Brain microvascular endothelial cell (primary cell): Measurements from ENCODE around the gene PSMC3IP.

Experiments used
- DNase-seq: peaks from one replicate; pipeline ENCODE4 v3.0.0-alpha.2; 2020
- H3K27ac ChIP-seq: fragments of 250-450 bp; sonication (Bioruptor Pico); 2 replicates; pipeline ENCODE4 v1.5.1; 2020; ENCODE audit warnings: mild to moderate bottlenecking, moderate library complexity
- H3K27me3 ChIP-seq: fragments of 250-450 bp; sonication (Bioruptor Pico); replicated peaks from 2 replicates; pipeline ENCODE4 v1.5.1; 2020; ENCODE audit warnings: mild to moderate bottlenecking
- H3K36me3 ChIP-seq: fragments of 250-450 bp; sonication (Bioruptor Pico); replicated peaks from 2 replicates; pipeline ENCODE4 v1.5.1; 2020; ENCODE audit warnings: mild to moderate bottlenecking
- H3K4me3 ChIP-seq: 2 replicates; pipeline ENCODE4 v1.5.1; 2011; ENCODE audit warnings: low read depth, mild to moderate bottlenecking, control low read depth, low read length, moderate library complexity
- in situ Hi-C: cut with HindIII; loops from 2 replicates; pipeline ENCODE4 v1.10.0; 2017; ENCODE audit warnings: low sequenced_read_pairs, low pct_ligation_motif_present
- TF ChIP-seq, protein P1 (sequence below): IDR thresholded peaks from 2 replicates; pipeline ENCODE4 v1.5.1; 2011; ENCODE audit warnings: low read depth, mild to moderate bottlenecking, moderate library complexity, low read length, control low read depth, inconsistent platforms; ENCODE audit errors: missing control alignments

The PSMC3IP gene

DNA sequence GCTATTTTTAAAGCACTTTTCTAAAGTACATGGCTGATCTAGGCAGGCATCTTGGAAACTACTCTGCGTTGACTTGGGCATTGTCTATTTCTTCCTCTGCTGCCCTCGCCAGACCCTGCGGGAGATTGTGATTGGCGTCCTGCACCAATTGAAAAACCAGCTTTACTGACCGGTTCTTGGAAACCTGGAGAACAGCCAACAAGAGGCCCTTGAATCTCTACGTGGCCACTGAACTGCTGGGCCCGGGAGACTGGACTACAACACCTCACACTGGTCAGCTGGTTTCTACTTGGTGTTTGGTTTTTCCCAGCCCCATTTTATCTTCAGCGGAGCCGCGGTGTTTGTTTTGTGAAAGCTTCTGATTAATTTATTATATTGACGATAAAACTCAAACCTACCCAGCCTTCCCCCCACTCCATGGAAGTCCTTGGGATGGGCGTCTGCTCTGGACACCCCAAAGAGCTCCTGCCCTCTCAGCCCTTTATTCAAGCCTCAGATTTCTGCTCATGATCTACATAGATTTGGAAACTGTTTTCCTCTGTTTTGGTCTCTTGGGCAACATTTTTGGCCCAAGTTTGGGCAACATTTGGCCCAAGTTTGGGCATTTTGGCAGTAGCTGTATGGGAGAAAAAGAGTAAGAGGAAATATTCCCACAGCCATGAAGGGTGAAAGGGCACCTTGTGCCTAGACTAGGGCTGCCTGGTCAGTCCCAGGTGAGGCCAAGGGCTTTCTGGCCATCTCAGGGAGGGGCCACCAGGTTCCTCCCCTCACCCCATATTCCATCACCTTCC, 5.9 kb downstream of the PSMC3IP start:
- Histone ChIP-seq H3K36me3 (peaks cover 49% of the 10 kb centered on the region), H3K27me3 (no peaks in the 10 kb centered on the region), H3K27ac (no peak overlapping the region), H3K4me3 (no peak overlapping the region)
- TF ChIP-seq, protein P1, sequence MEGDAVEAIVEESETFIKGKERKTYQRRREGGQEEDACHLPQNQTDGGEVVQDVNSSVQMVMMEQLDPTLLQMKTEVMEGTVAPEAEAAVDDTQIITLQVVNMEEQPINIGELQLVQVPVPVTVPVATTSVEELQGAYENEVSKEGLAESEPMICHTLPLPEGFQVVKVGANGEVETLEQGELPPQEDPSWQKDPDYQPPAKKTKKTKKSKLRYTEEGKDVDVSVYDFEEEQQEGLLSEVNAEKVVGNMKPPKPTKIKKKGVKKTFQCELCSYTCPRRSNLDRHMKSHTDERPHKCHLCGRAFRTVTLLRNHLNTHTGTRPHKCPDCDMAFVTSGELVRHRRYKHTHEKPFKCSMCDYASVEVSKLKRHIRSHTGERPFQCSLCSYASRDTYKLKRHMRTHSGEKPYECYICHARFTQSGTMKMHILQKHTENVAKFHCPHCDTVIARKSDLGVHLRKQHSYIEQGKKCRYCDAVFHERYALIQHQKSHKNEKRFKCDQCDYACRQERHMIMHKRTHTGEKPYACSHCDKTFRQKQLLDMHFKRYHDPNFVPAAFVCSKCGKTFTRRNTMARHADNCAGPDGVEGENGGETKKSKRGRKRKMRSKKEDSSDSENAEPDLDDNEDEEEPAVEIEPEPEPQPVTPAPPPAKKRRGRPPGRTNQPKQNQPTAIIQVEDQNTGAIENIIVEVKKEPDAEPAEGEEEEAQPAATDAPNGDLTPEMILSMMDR = no peak
- in situ Hi-C loops = no loop called here
- DNase-seq = no peak

DNA sequence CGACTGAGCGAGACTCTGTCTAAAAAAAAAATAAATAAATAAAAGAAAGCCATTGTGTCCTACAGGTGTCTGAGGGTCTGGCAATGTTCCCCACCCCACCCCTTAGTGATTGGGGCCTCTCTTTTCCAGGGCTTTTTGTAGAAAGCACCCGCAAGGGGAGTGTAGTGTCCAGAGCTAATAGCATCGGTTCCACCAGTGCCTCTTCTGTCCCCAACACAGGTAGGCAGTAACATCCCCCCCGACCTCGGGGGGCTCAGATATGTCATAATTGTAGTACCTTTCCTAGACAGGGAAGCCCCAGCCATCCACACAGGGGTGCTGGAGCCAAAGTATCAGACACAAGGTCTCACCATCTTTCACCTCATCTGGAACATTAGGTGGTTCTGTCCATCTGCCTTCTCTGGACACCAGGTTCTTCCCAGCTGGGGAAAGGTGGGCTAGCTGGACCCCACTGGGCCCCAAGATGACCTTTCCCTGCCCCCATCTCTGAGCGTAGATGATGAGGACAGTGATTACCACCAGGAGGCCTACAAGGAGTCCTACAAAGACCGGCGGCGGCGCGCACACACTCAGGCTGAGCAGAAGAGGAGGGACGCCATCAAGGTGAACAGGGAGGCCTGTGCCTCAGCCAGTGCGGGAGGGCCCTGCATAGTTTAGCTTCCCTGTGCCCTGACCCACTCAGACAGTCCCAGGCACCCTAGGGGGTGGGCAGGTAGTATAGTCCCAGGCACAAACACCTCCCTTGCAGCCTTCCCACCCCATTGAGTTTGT, 9.0 kb downstream of the PSMC3IP start:
- in situ Hi-C loops = no loop called here
- Histone ChIP-seq H3K27me3 (no peaks in the 10 kb centered on the region), H3K27ac (no peak overlapping the region), H3K4me3 (no peak overlapping the region), H3K36me3 (peaks cover 62% of the 10 kb centered on the region)
- DNase-seq = no peak
- TF ChIP-seq, protein P1 = no peak

DNA sequence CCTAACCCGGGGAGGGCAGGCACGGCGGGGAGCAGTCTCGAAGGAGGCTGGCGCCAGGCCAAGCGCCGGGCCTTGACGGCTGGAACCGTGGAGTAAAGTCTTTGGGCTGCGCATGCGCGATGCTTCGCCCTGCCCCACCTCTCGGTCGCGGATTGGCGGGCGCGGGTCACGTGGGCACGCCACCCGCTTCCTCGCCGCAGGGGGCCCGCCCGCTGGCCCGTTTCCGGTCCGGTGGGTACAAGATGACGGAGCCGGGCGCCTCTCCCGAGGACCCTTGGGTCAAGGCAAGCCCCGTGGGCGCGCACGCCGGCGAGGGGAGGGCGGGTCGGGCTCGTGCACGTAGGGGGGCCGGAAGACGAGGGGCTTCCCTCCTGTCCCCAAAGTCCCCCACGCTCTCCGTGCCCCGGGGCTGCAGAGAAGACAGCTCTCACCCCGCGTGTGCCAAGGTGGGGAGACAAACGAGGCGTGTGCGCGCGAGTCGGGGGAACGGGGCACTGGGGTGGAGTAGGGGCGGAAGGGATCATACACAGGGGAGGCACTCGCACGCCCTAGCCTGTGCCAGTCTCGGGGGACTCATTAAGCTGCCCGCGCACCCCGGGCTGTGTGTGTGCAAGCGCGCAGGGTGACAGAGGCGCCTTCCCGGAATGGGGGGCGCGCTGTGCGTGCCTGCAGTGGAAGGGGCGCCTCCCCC, 10.5 kb downstream of the PSMC3IP start, which contains the start of gene MLX:
Gene MLX, plus strand, starts transcription at position 218 of the 691 bp plus-strand sequence. Its CDS starts 25 bp downstream, at position 243.
- no peaks in the 10 kb centered on the region for H3K27me3 ChIP-seq
- TF ChIP-seq, protein P1 = no peak
- in situ Hi-C loops = no loop called here

DNA sequence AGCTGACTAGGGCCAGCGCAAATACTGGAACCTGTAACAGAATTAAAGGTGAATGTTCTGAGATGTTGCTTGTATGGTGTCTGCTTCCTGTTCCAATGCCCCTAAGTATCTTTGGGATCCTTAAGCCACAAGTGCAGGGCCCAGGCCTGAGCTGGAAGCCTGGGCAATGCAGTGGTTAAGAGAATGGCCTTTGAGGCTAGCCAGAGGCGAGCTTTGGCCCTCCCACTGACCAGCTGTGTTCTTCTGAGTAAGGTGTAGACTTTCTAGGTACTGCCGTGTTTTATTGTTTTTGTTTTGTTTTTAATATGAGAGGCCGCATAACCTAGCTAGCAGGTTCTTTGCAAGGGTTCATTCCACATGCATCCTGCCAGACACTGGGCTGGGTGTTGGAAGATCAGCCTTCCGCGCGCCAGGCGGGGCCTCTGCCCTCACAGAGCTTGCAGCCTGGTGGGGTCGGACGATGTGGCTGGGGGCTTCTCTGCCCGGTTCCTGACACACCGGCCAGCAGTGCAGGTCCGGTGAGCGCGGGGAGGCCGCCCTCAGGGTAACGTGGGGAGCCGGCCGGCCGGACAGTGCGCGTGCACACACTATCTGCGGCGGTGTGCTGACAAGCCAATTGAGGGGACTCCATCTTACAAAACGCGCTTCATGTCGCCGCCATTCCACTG, 11.2 kb downstream of the PSMC3IP start:
- H3K27ac ChIP-seq = peak overlapping the region; percentile 60
- peaks cover 44% of the 10 kb centered on the region for H3K36me3 ChIP-seq
- in situ Hi-C loops = no loop called here
- DNase-seq = no peak
- peak overlapping the region; percentile 94 for H3K4me3 ChIP-seq
- TF ChIP-seq, protein P1 = no peak
- no peaks in the 10 kb centered on the region for H3K27me3 ChIP-seq

More for the DNA sequence above, 10.5 kb downstream of the PSMC3IP start, which contains the start of gene MLX:
- H3K36me3 ChIP-seq = peaks cover 49% of the 10 kb centered on the region
- H3K27ac ChIP-seq = peak within 1 kb of the TSS; percentile 60
- DNase-seq = peak; percentile 76
- H3K4me3 ChIP-seq = peak within 1 kb of the TSS; percentile 94

- in situ Hi-C loops = no loop called here
- DNase-seq = no peak
- TF ChIP-seq, protein P1 = no peak
- Histone ChIP-seq H3K27me3 (no peaks in the 10 kb centered on the region), H3K36me3 (peaks cover 41% of the 10 kb centered on the region), H3K4me3 (no peak overlapping the region), H3K27ac (no peak overlapping the region)
Observed at GRCh38 chr17:42565523-42566214, 11.9 kb downstream of the PSMC3IP start.
